HG03469 (cell line): ENCODE data around the gene CRACR2B.

Source experiments
- ATAC-seq: cut with Tn5 transposase; IDR thresholded peaks from one replicate; pipeline ENCODE4 v1.9.1; 2021; ENCODE audit warnings: mild to moderate bottlenecking, moderate library complexity, moderate number of reproducible peaks; ENCODE audit not compliant: unreplicated experiment

CRACR2B gene

GRCh38 chr11:850775-851763 lies 23.4 kb downstream of the CRACR2B start:
- no peak for ATAC-seq

GRCh38 chr11:852762-853161 lies 25.0 kb downstream of the CRACR2B start:
- ATAC-seq: no peak

GRCh38 chr11:853682-854448 lies 26.1 kb downstream of the CRACR2B start:
- no peak for ATAC-seq

- no peak for ATAC-seq
Measured at GRCh38 chr11:854601-855329, 27.0 kb downstream of the CRACR2B start.

GRCh38 chr11:855330-855674 lies 27.6 kb downstream of the CRACR2B start:
- no peak for ATAC-seq

GRCh38 chr11:855796-856195 lies 28.1 kb downstream of the CRACR2B start:
- ATAC-seq: no peak

GRCh38 chr11:856397-856796 lies 28.7 kb downstream of the CRACR2B start:
- no peak for ATAC-seq

GRCh38 chr11:858053-858761 lies 30.5 kb downstream of the CRACR2B start:
- ATAC-seq: no peak

GRCh38 chr11:858762-859339 lies 31.1 kb downstream of the CRACR2B start:
- no peak for ATAC-seq

- no peak for ATAC-seq
Measured at GRCh38 chr11:859394-860131, 31.8 kb downstream of the CRACR2B start.

- ATAC-seq: no peak
Measured at GRCh38 chr11:860234-861104, 32.8 kb downstream of the CRACR2B start.

- no peak for ATAC-seq
Measured at GRCh38 chr11:861105-861479, 33.4 kb downstream of the CRACR2B start.

- ATAC-seq: no peak
Measured at GRCh38 chr11:862081-862661, 34.5 kb downstream of the CRACR2B start.

- ATAC-seq: no peak
Measured at GRCh38 chr11:862696-863022, 34.9 kb downstream of the CRACR2B start.

- ATAC-seq: no peak
Measured at GRCh38 chr11:863023-863909, 35.5 kb downstream of the CRACR2B start.

- no peak for ATAC-seq
Measured at GRCh38 chr11:863910-864827, 36.5 kb downstream of the CRACR2B start.
